Hepatocyte (in vitro differentiated cells): Measurements from ENCODE around the gene PTPN14.

Source experiments
- CTCF ChIP-seq: fragments of 200-600 bp; sonication (generic); IDR thresholded peaks from 2 replicates; pipeline ENCODE4 v1.5.1; 2016; ENCODE audit warnings: antibody characterized with exemption, mild to moderate bottlenecking; ENCODE audit not compliant: poor library complexity
- EZH2 ChIP-seq: fragments of 200-600 bp; sonication (generic); IDR thresholded peaks from 2 replicates; pipeline ENCODE4 v1.6.1; 2016; ENCODE audit warnings: antibody characterized with exemption, mild to moderate bottlenecking, borderline replicate concordance
- EZH2phosphoT487 ChIP-seq: fragments of 200-600 bp; sonication (generic); IDR thresholded peaks from one replicate; pipeline ENCODE4 v1.6.1; 2018; ENCODE audit warnings: antibody characterized with exemption, mild to moderate bottlenecking, low read depth, moderate library complexity; ENCODE audit not compliant: unreplicated experiment, severe bottlenecking

GRCh38 chr1:214341932-214342331, 209.5 kb downstream of the PTPN14 start:
- TF ChIP-seq CTCF (no peak), EZH2phosphoT487 (no peak), EZH2 (no peak)
